Measurements from ENCODE around the gene TNIK.

Gene TNIK

GRCh38 chr3:171363202-171363601, 97.0 kb downstream of the TNIK start:
- H3K9me2 ChIP-seq (ENCODE audit: low read depth, low read length), result no peaks in the 10 kb centered on the region
- TF ChIP-seq EZH2 (IDR thresholded peaks at IDR 0.05; ENCODE audit: borderline replicate concordance, low read length), result no peak
- TF ChIP-seq CTCF (IDR thresholded peaks at IDR 0.05; ENCODE audit: low read length), result no peak
- H3K79me2 ChIP-seq (ENCODE audit: insufficient read depth, low read length), result no peaks in the 10 kb centered on the region

GRCh38 chr3:171362575-171362974, 97.6 kb downstream of the TNIK start:
- Histone ChIP-seq H3F3A (ENCODE audit: insufficient read depth, low read length) (no peaks in the 10 kb centered on the region), H3K9me2 (ENCODE audit: low read depth, low read length) (no peaks in the 10 kb centered on the region), H3K4me1 (ENCODE audit: insufficient read depth, low read length, severe bottlenecking) (no peaks in the 10 kb centered on the region), H4K20me1 (ENCODE audit: insufficient read depth, low read length) (no peaks in the 10 kb centered on the region), H2AFZ (ENCODE audit: low read length) (no peak overlapping the region), H3K9me3 (ENCODE audit: low read length) (no peaks in the 10 kb centered on the region), H3K9ac (ENCODE audit: low read length) (no peak overlapping the region), H3K27me3 (ENCODE audit: insufficient read depth, low read length) (no peaks in the 10 kb centered on the region; the same call in 1 of the 2 replicates), H3K27ac (ENCODE audit: low read depth, low read length, poor library complexity, severe bottlenecking) (no peak overlapping the region), H3K36me3 (ENCODE audit: insufficient read depth, low read length) (no peaks in the 10 kb centered on the region), H3K4me3 (ENCODE audit: low read depth, low read length, poor library complexity, severe bottlenecking) (no peak overlapping the region), H3K4me2 (ENCODE audit: low read length) (no peak overlapping the region), H3K79me2 (ENCODE audit: insufficient read depth, low read length) (no peaks in the 10 kb centered on the region)
- TF ChIP-seq EZH2 (IDR thresholded peaks at IDR 0.05; ENCODE audit: borderline replicate concordance, low read length) (no peak), CTCF (IDR thresholded peaks at IDR 0.05; ENCODE audit: low read length) (no peak)

More at GRCh38 chr3:171363202-171363601, 97.0 kb downstream of the TNIK start:
- no peaks in the 10 kb centered on the region for H3K36me3 ChIP-seq (ENCODE audit: insufficient read depth, low read length)
- H3K27ac ChIP-seq (ENCODE audit: low read depth, low read length, poor library complexity, severe bottlenecking), result no peak overlapping the region
- H4K20me1 ChIP-seq (ENCODE audit: insufficient read depth, low read length), result no peaks in the 10 kb centered on the region
- H3F3A ChIP-seq (ENCODE audit: insufficient read depth, low read length), result no peaks in the 10 kb centered on the region
- no peak overlapping the region for H3K4me3 ChIP-seq (ENCODE audit: low read depth, low read length, poor library complexity, severe bottlenecking)
- H3K9ac ChIP-seq (ENCODE audit: low read length), result no peak overlapping the region
- no peaks in the 10 kb centered on the region for H3K9me3 ChIP-seq (ENCODE audit: low read length)
- no peaks in the 10 kb centered on the region for H3K4me1 ChIP-seq (ENCODE audit: insufficient read depth, low read length, severe bottlenecking)
- no peak overlapping the region for H3K4me2 ChIP-seq (ENCODE audit: low read length)
- H3K27me3 ChIP-seq (ENCODE audit: insufficient read depth, low read length), result no peaks in the 10 kb centered on the region; the same call in 1 of the 2 replicates
- H2AFZ ChIP-seq (ENCODE audit: low read length), result no peak overlapping the region

GRCh38 chr3:171358881-171359198, 101.4 kb downstream of the TNIK start:
- Histone ChIP-seq H3K9me2 (ENCODE audit: low read depth, low read length) (no peaks in the 10 kb centered on the region), H3K27ac (ENCODE audit: low read depth, low read length, poor library complexity, severe bottlenecking) (no peak overlapping the region), H3K36me3 (ENCODE audit: insufficient read depth, low read length) (no peaks in the 10 kb centered on the region), H2AFZ (ENCODE audit: low read length) (no peak overlapping the region), H4K20me1 (ENCODE audit: insufficient read depth, low read length) (no peaks in the 10 kb centered on the region), H3K4me2 (ENCODE audit: low read length) (no peak overlapping the region), H3F3A (ENCODE audit: insufficient read depth, low read length) (no peaks in the 10 kb centered on the region), H3K79me2 (ENCODE audit: insufficient read depth, low read length) (no peaks in the 10 kb centered on the region), H3K4me3 (ENCODE audit: low read depth, low read length, poor library complexity, severe bottlenecking) (no peak overlapping the region), H3K9me3 (ENCODE audit: low read length) (no peaks in the 10 kb centered on the region), H3K4me1 (ENCODE audit: insufficient read depth, low read length, severe bottlenecking) (no peaks in the 10 kb centered on the region), H3K27me3 (ENCODE audit: insufficient read depth, low read length) (no peaks in the 10 kb centered on the region; the same call in 1 of the 2 replicates), H3K9ac (ENCODE audit: low read length) (no peak overlapping the region)
- TF ChIP-seq EZH2 (IDR thresholded peaks at IDR 0.05; ENCODE audit: borderline replicate concordance, low read length), result no peak
- no peak for TF ChIP-seq CTCF (IDR thresholded peaks at IDR 0.05; ENCODE audit: low read length)

Data from OCI-LY1 (cell line).